IPS-NIHi7 (cell line): Measurements from ENCODE around the gene TNFRSF12A.

Source experiments
- DNase-seq: peaks from one replicate; pipeline ENCODE4 v3.0.0; 2012; ENCODE audit warnings: mixed read lengths; ENCODE audit errors: extremely low spot score

Gene TNFRSF12A

GRCh38 chr16:3026609-3027488, 6.7 kb downstream of the TNFRSF12A start:
- no peak for DNase-seq

DNA sequence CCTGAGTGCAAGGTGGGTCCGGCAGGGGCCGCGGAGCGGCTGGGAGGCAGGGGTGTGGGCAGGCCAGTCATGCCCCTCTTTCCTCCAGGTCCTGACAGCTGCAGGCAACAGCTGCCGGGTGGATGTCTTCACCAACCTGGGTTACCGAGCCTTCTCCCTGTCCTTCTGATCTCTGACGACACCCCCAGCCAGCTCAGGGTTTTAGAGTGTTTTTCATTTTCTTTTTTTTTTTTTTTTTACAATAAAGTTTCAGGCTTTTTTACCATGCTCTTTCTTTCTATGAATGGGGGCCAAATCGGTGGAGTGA, 7.3 kb downstream of the TNFRSF12A start:
- DNase-seq = no peak

GRCh38 chr16:3027983-3028715, 8.0 kb downstream of the TNFRSF12A start:
- peak; percentile 86 for DNase-seq

DNA sequence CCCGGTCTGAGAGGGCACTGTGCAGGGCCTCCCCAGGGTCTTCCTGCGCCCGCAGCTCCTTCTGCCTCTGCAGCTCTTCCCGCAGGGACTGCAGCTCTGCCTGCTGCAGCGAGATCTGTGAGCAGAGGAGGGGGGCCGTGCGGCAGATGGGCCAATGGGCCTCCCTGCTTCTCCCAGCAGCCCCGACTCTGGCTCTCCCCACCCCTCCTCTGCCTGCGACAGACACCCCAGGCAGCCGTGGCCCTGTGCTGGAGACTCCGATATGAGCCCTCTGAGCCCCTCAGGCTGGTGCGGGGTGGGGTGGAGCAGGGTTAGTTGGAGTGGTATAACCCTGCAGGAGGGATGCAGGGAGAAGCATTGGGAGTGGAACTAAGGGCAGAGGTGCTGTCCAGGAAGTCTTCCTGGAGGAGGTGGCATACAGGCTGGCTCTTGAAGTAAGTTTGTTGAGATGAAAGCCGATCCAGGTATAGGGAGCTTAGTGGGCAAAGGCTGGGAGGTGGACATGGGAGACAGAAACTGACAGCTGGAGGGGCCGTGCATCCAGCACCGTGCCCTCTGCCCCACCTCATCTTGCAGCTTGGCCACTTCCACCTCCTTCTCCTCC, 8.7 kb downstream of the TNFRSF12A start:
- no peak for DNase-seq

DNA sequence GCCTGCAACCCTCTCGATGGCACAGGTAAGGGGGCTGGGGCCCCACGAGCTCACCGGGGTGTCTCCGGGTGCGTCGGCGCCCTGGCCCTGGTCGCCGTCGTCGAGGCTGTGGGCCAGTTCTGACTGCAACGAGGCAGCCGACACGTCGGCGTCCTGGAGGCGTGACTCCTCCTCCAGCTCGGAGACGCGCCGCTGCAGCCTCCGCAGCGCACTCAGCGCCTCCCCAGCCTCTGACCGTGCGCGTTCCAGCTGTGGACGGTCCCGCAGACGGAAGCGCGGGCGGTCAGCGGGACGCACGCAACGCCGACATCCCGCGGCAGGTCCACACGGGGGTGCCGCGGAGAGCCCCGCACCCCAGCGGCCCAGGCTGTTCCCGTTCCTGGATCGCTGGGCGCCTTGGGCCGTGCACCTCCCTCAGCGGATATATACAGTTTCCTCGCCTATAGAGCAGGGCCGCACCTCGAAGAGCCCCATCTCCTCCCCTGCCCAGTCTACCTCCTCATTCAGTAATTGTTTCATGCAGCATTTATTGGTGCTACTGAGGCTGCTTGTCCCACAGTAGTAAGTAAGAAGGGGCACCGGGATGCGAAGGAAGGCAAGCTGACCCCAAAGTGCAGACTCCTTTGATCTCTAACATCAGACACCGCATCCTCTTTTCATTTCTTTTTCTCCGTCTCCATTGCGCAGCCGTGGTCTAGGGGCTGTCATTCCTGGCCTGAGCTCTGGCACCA, 9.5 kb downstream of the TNFRSF12A start:
- DNase-seq = no peak

DNA sequence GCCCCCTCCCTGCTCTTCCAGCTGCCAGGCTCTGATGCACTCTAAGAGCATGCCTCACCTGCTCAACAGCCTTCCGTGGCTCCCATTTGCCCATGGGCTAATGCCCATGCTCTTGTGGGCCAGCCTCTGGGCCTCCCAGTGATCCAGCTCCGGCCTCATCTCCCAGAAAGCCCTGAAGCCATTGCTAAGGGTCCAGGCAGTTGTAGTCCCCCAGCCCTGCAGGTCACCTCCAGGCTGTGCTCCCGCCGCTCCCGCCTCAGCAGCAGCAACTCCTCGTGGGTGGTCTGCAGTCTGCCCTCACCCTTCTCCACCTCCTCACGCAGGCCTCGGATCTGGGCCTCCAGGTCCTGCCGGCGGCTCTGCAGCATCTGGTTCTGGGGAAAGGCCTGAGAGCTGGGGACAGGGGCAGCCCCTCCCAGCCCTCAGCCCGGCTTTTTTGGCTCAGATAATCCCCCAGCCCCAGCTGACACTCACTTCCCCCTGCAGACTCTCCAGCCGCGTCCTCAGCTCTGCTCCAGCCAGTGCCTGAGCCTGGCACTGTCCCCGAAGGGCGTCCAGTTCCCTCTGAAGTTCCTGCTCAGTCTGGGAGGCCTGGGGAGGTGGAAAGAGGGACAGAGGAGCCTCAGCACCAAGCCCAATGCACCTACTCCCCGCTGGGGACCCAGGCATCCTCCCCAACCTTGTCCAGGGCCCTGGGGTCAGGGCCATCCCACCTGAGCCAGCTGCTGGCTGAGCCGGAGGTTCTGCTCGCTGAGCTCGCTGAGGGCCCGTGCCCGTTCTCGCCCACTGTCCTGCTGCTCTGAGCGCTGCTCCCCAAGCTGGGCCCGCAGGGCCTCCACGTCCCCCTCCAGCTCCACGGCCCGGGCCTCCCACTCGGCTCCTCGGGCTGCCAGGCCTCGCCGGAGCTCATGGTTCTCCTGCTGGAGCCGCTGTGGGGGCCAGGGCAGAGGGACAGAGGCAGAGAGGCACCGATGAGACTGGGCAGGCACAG, 10.3 kb downstream of the TNFRSF12A start:
- DNase-seq = no peak

- DNase-seq = no peak
Observed at GRCh38 chr16:3032624-3033023, 12.5 kb downstream of the TNFRSF12A start.

GRCh38 chr16:3035289-3035971, 15.3 kb downstream of the TNFRSF12A start:
- no peak for DNase-seq

GRCh38 chr16:3035972-3036725, 16.0 kb downstream of the TNFRSF12A start:
- DNase-seq = no peak

DNA sequence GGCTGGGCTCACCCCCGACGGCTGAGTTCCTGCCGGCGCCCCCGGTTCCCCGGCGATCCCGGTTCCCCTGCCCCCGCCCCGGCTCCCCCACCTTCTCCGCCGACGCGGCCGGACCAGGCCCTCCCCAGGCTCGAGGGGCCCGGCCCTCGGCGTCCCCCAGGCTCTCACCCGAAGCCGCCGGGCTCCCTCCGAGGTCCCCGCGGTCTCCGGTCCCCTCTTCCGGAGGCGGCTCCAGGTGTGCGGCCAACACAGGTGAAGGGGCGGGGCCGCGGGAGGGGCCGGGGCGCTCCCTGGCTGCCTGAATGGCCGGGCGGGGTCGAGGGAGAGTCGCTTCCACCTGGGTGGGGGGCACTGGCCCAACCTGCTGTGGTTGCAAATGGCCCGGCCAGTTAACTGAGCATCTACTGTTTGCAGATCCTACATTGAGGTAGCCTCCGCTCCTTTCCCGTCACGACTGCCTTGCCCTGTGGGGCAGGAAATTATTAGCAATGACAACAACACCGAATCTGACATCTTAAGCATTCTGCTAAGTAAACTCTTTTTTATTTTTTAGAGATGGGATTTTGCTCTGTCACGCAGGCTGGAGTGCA, 16.7 kb downstream of the TNFRSF12A start, which contains the start of gene BICDL2:
Gene BICDL2, minus strand, starts transcription at position 219 of the 590 bp plus-strand sequence. CDS start 1,448 bp downstream, outside the sequence.
- peak; percentile 80 for DNase-seq

DNA sequence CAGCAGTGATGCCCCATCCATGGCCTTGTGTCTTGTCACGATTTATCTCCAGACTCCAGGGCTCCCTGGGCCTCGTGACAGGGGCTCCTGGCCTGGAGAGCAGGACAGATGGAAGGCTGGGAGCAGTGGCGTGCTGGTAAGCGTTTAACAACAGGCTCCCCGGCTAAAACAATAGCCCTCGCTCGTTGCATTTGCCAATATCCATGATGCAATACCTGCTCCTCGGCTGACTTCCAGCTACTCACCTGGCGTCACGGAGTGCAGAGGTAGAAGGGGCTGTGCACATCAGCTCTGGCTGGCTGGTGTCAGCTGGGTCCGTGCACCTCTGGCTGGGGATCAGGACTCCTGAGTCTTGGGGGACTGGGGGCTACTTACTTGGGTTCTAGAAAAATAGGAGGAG, 18.1 kb downstream of the TNFRSF12A start:
- DNase-seq = peak; percentile 55

GRCh38 chr16:3038896-3039295, 18.7 kb downstream of the TNFRSF12A start:
- DNase-seq = peak; percentile 10

- no peak for DNase-seq
Observed at GRCh38 chr16:3042376-3042775, 22.2 kb downstream of the TNFRSF12A start.

- no peak for DNase-seq
Observed at GRCh38 chr16:3044708-3045107, 24.5 kb downstream of the TNFRSF12A start.

GRCh38 chr16:3045758-3046640, 25.8 kb downstream of the TNFRSF12A start, which contains the start of gene MMP25:
Gene MMP25, plus strand, starts transcription at chr16:3046561. Its CDS starts 357 bp downstream, at chr16:3046918.
- peak; percentile 60 for DNase-seq

DNA sequence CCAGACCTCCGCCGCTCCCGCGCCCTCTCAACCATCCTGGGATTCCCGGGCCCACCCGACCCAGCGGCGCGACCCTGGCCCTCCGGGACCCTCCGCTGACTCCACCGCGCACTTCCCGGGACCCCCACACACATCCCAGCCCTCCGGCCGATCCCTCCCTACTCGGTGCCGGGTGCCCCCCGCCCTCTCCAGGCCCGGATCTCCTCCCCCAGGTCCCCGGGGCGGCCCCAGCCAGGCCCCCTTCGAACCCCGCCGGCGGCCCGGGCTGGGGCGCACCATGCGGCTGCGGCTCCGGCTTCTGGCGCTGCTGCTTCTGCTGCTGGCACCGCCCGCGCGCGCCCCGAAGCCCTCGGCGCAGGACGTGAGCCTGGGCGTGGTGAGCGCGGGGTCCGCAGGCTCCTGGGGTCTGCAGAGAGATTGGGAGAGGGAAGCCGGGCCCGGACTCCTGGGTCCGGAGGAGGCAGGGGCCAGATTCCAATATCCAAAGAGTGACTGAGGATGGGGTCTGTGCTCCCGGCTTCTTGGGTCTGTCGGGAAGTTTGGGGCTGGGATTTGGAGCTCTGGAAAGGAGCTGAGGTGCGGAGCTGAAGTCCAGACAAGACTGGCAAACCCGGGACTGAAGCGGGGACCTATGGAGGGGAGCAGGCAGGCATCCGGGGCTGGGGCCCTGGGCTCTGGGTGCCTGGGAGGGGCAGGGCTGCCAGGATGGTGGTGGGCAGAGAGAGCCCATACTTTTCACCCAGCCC, 26.6 kb downstream of the TNFRSF12A start:
- peak; percentile 42 for DNase-seq

DNA sequence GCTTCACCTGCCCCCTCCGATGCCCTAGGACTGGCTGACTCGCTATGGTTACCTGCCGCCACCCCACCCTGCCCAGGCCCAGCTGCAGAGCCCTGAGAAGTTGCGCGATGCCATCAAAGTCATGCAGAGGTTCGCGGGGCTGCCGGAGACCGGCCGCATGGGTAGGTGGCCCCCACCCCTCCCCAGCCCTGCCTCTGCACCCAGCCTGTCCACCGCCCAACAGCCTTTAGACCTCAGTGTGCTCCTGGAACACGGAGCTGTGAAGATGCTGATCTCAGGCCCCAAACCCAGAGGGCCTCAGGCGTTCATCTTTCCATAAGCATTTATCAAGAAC, 27.2 kb downstream of the TNFRSF12A start:
- DNase-seq = no peak
